ENCODE measurements around the gene U2AF2.

The U2AF2 gene

DNA sequence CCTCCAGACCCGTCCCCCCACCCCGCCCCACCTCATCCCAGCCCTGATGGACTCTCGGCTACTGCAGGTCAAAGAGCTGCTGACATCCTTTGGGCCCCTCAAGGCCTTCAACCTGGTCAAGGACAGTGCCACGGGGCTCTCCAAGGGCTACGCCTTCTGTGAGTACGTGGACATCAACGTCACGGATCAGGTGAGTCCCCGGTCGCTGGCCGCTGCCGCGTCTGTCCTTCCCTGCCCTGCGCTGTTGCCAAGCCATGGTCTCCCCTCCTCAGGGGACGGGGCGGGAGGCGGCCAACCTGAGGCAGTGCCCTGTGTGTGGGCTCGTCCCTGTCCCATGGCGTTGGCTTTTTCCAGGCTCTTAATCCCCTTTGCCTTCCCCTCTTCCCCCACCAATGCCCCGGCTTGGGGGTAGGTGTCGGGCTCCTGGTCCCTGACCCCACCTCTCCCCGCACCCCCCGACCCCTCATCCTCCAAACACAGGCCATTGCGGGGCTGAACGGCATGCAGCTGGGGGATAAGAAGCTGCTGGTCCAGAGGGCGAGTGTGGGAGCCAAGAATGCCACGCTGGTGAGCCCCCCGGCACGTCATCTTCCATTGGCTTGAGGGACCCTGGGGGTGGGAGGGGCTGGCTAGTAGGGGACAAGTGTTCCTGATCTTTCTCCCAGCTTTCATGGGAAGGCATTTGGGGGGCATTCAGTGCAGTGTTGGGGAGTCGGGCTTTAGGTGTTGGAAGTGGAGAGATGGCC is 13.9 kb downstream of the U2AF2 start:
- Histone ChIP-seq H3K4me3 (ENCODE audit: low read depth in 1 of 2, low read length in 1 of 2) (no peak overlapping the region), H3K36me3 (peaks cover 85% of the 10 kb centered on the region), H3K27ac (no peak overlapping the region), H3K27me3 (no peaks in the 10 kb centered on the region), H3K4me1 (ENCODE audit: control insufficient read depth in 1 of 2, insufficient read depth in 1 of 2, low read depth in 1 of 2, low read length in 1 of 2) (no peaks in the 10 kb centered on the region), H3K9me3 (no peaks in the 10 kb centered on the region)
- TF ChIP-seq, protein P1, sequence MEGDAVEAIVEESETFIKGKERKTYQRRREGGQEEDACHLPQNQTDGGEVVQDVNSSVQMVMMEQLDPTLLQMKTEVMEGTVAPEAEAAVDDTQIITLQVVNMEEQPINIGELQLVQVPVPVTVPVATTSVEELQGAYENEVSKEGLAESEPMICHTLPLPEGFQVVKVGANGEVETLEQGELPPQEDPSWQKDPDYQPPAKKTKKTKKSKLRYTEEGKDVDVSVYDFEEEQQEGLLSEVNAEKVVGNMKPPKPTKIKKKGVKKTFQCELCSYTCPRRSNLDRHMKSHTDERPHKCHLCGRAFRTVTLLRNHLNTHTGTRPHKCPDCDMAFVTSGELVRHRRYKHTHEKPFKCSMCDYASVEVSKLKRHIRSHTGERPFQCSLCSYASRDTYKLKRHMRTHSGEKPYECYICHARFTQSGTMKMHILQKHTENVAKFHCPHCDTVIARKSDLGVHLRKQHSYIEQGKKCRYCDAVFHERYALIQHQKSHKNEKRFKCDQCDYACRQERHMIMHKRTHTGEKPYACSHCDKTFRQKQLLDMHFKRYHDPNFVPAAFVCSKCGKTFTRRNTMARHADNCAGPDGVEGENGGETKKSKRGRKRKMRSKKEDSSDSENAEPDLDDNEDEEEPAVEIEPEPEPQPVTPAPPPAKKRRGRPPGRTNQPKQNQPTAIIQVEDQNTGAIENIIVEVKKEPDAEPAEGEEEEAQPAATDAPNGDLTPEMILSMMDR (IDR thresholded peaks at IDR 0.05) = no peak

DNA sequence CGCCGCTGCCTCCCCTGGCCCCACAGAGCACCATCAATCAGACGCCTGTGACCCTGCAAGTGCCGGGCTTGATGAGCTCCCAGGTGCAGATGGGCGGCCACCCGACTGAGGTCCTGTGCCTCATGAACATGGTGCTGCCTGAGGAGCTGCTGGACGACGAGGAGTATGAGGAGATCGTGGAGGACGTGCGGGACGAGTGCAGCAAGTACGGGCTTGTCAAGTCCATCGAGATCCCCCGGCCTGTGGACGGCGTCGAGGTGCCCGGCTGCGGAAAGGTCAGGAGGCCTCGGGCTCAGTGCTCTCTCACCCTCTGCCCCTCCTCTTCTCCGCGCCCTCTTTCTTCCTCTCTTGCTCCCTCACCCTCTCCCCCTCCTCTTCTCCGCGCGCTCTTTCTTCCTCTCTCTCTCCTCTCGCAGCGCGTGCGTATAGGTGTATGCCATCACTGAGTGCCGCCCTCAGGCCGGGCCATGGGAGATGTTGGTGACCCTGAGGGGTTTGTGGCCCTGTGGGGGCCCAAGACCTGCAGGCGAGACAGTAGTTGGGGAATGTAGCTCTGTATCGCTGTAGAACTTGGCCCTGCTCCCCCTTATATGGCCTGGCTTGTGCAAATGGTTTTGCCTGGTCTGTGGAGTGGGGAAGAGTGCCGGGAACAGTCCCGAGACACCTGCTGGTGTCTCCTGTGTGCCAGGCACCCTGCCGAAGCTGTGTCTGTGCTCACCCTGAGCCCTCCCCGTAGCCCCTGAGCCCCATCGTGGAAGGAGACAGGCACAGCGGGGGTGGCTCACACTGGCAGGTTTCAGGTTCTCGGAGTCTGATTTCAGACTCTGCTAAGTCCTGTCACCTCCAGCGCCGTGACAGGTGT is 14.8 kb downstream of the U2AF2 start:
- TF ChIP-seq, protein P1 (IDR thresholded peaks at IDR 0.05) = no peak
- Histone ChIP-seq H3K4me3 (ENCODE audit: low read depth in 1 of 2, low read length in 1 of 2) (no peak overlapping the region), H3K27ac (no peak overlapping the region), H3K9me3 (no peaks in the 10 kb centered on the region), H3K4me1 (ENCODE audit: control insufficient read depth in 1 of 2, insufficient read depth in 1 of 2, low read depth in 1 of 2, low read length in 1 of 2) (peaks cover 4 to 6% of the 10 kb centered on the region in 2 experiments), H3K36me3 (peaks cover 81% of the 10 kb centered on the region), H3K27me3 (no peaks in the 10 kb centered on the region)

DNA sequence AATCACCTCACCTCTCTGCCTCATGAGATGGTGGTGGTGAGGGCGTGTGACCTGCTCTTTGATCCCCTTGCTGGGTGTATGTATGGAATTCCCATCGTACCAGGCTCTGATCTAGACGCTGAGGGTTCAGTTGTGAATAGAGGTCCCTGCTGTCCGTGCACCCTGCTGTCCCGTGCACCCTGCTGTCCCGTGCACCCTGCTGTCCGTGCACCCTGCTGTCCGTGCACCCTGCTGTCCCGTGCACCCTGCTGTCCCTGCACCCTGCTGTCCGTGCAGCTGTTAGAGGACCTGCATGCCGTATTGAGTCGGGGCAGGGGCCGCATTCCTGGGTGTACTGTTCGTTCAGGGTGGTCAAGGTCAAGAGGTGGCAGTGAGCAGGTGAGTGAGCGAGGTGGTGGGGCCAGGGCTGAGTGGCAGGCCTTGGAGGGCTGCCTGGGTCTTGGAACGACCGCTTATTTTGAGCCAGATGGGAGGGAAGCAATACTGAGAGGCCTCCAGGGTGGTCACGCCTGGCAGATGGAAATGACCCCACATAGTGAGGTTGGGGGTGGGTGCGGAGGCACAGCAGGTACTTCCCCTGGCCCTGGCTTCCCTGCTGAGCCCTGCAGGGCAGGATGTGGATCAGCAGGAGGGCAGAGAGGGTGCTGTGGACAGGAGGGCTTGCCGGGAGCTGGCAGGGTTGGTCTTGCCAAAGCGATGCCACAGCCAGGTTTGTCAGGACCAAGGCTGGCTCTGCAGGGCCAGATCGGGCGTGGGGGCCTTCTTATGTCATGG is 15.6 kb downstream of the U2AF2 start:
- TF ChIP-seq, protein P1 (IDR thresholded peaks at IDR 0.05) = no peak
- H3K4me3 ChIP-seq (ENCODE audit: low read depth in 1 of 2, low read length in 1 of 2) = no peak overlapping the region
- peaks cover 6 to 8% of the 10 kb centered on the region in 2 experiments for H3K4me1 ChIP-seq (ENCODE audit: control insufficient read depth in 1 of 2, insufficient read depth in 1 of 2, low read depth in 1 of 2, low read length in 1 of 2)
- no peak overlapping the region for H3K27ac ChIP-seq
- no peaks in the 10 kb centered on the region for H3K27me3 ChIP-seq
- peaks cover 73% of the 10 kb centered on the region for H3K36me3 ChIP-seq
- H3K9me3 ChIP-seq = no peaks in the 10 kb centered on the region

DNA sequence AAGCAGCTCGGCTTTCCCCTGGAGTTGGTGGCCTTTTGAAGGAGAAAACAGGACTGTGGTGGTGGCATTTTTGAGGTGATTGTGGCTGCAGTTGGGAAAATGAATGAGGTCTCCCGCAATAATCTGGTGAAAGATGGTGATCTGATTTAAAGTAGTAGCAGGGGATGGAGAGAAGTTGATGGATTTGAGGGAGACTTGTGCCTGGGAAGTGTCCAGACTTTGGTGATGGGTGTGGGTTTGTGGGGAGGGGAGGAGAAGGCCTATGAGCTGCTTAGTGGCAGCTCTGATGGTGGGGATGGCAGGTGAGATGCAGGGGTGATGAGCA is 16.2 kb downstream of the U2AF2 start:
- TF ChIP-seq, protein P1 (IDR thresholded peaks at IDR 0.05) = no peak
- Histone ChIP-seq H3K9me3 (no peaks in the 10 kb centered on the region), H3K36me3 (peaks cover 67% of the 10 kb centered on the region), H3K27ac (no peak overlapping the region), H3K4me3 (ENCODE audit: low read depth in 1 of 2, low read length in 1 of 2) (no peak overlapping the region), H3K27me3 (no peaks in the 10 kb centered on the region), H3K4me1 (ENCODE audit: control insufficient read depth in 1 of 2, insufficient read depth in 1 of 2, low read depth in 1 of 2, low read length in 1 of 2) (peaks cover 11 to 13% of the 10 kb centered on the region in 2 experiments)

DNA sequence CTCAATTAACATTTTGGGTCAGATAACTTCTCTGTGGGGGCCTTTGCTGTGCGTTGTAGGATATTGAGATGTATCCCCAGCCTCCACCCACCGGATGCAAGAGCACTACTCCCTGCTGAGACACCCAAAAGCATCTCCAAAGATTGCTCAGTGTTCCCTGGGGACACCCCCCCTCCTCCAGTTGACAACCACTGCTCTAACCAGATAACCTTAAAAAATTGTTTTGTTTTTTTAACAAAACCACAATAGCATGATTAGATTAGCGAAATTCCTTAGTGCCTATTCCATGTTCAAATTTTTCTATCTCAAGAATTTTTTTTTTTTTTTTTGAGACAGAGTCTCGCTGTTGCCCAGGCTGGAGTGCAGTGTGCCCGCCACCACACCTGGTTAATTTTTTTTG is 17.6 kb downstream of the U2AF2 start:
- Histone ChIP-seq H3K36me3 (peaks cover 53% of the 10 kb centered on the region), H3K4me3 (ENCODE audit: low read depth in 1 of 2, low read length in 1 of 2) (no peak overlapping the region), H3K9me3 (no peaks in the 10 kb centered on the region), H3K4me1 (ENCODE audit: control insufficient read depth in 1 of 2, insufficient read depth in 1 of 2, low read depth in 1 of 2, low read length in 1 of 2) (peaks cover 25 to 27% of the 10 kb centered on the region in 2 experiments), H3K27me3 (no peaks in the 10 kb centered on the region), H3K27ac (no peak overlapping the region)
- TF ChIP-seq, protein P1 (IDR thresholded peaks at IDR 0.05) = no peak

Measured in neutrophil (primary cell).